PC-3 (cell line): Measurements from ENCODE around the gene FAM161A. TPM values are rescaled to one million over a fixed set of nuclear protein-coding genes. Genes with fewer than 3 reads are reported as not detected.

Source experiments
- ATAC-seq: fragments of 200-7000 bp; cut with Tn5 transposase; 2 replicates; pipeline ENCODE4 v1.9.1; 2020; ENCODE audit warnings: mild to moderate bottlenecking, moderate library complexity
- BruUV-seq: library from RNA; stranded (reverse); fragments of 400-500 nt; replicated peaks from 2 replicates; lab custom pipeline; 2021; lab: Mats Ljungman, UMichigan
- CTCF ChIA-PET: fragments of 300-600 bp; sonication (Branson Sonifier 250); formaldehyde crosslinking; loops from one replicate; lab custom pipeline; 2022; ENCODE audit warnings: antibody characterized with exemption; lab: Charles Lee
- POLR2A ChIA-PET: fragments of 300-600 bp; sonication (Branson Sonifier 250); formaldehyde crosslinking; loops from one replicate; lab custom pipeline; 2022; ENCODE audit warnings: antibody characterized with exemption; ENCODE audit not compliant: unreplicated experiment; lab: Charles Lee
- DNase-seq: peaks from one replicate; pipeline ENCODE4 v3.0.0-alpha.2; 2015
- H2AFZ ChIP-seq: fragments of 300-600 bp; sonication (generic); 2 replicates; pipeline ENCODE4 v1.6.0; 2016; ENCODE audit warnings: antibody characterized with exemption, low read length
- H3F3A ChIP-seq: fragments of 300-600 bp; sonication (generic); one replicate; pipeline ENCODE4 v1.6.0; 2017; ENCODE audit warnings: antibody characterized with exemption, low read length, control low read depth, mild to moderate bottlenecking; ENCODE audit not compliant: unreplicated experiment
- H3K27ac ChIP-seq: fragments of 300-600 bp; sonication (generic); 2 replicates; pipeline ENCODE4 v1.5.1; 2016; ENCODE audit warnings: mild to moderate bottlenecking, low read length
- H3K27me3 ChIP-seq: fragments of 300-600 bp; sonication (generic); 2 replicates; pipeline ENCODE4 v1.6.1; 2016; ENCODE audit warnings: low read length, mixed read lengths
- H3K36me3 ChIP-seq: fragments of 300-600 bp; sonication (generic); 2 replicates; pipeline ENCODE4 v1.6.1; 2016; ENCODE audit warnings: low read depth, mixed run types, low read length, mixed read lengths
- H3K4me1 ChIP-seq: fragments of 300-600 bp; sonication (generic); 2 replicates; pipeline ENCODE4 v1.5.1; 2016; ENCODE audit warnings: low read length; ENCODE audit not compliant: insufficient read depth
- H3K4me2 ChIP-seq: fragments of 300-600 bp; sonication (generic); 2 replicates; pipeline ENCODE4 v1.6.0; 2016; ENCODE audit warnings: low read length
- H3K4me3 ChIP-seq: fragments of 300-600 bp; sonication (generic); 2 replicates; pipeline ENCODE4 v1.5.1; 2016; ENCODE audit warnings: mild to moderate bottlenecking, low read length, mixed read lengths
- H3K79me2 ChIP-seq: fragments of 300-600 bp; sonication (generic); 2 replicates; pipeline ENCODE4 v1.6.1; 2017; ENCODE audit warnings: low read length, mixed read lengths
- H3K9ac ChIP-seq: fragments of 300-600 bp; sonication (generic); 2 replicates; pipeline ENCODE4 v1.6.0; 2016; ENCODE audit warnings: mild to moderate bottlenecking, low read length
- H3K9me2 ChIP-seq: fragments of 300-600 bp; sonication (generic); replicated peaks from 2 replicates; pipeline ENCODE4 v1.6.1; 2016; ENCODE audit warnings: mixed run types, low read length, mixed read lengths
- H3K9me3 ChIP-seq: fragments of 300-600 bp; sonication (generic); 2 replicates; pipeline ENCODE4 v1.6.1; 2016; ENCODE audit warnings: low read length, mixed read lengths
- H4K20me1 ChIP-seq: fragments of 300-600 bp; sonication (generic); 2 replicates; pipeline ENCODE4 v1.6.1; 2016; ENCODE audit warnings: low read length, mixed read lengths
- EZH2 ChIP-seq: fragments of 300-600 bp; sonication (generic); IDR thresholded peaks from one replicate; pipeline ENCODE4 v1.6.1; 2017; ENCODE audit warnings: antibody characterized with exemption, mild to moderate bottlenecking, low read length; ENCODE audit not compliant: unreplicated experiment
- EZH2phosphoT487 ChIP-seq: fragments of 300-600 bp; sonication (generic); IDR thresholded peaks from 2 replicates; pipeline ENCODE4 v1.6.1; 2018; ENCODE audit warnings: mild to moderate bottlenecking, antibody characterized with exemption, low read length, borderline replicate concordance
- intact Hi-C: fragments of 100-400 bp; cut with micrococcal nuclease; formaldehyde crosslinking; loops from 2 replicates; pipeline ENCODE4 v1.9.0; 2023
- total RNA-seq: library from RNA; depleted of rRNA; stranded (reverse); fragments of >200 nt; gene quantifications from 2 replicates; pipeline ENCODE4 v1.2.3, GENCODE V29; 2014
- TF ChIP-seq, protein P1 (sequence below): fragments of 300-600 bp; sonication (generic); conservative IDR thresholded peaks from 2 replicates; pipeline ENCODE4 v1.5.1; 2017; ENCODE audit warnings: antibody characterized with exemption, low read depth, mild to moderate bottlenecking, low read length

FAM161A gene
- total RNA-seq, 1 experiment from 2014 or later: 3.2 TPM

DNA sequence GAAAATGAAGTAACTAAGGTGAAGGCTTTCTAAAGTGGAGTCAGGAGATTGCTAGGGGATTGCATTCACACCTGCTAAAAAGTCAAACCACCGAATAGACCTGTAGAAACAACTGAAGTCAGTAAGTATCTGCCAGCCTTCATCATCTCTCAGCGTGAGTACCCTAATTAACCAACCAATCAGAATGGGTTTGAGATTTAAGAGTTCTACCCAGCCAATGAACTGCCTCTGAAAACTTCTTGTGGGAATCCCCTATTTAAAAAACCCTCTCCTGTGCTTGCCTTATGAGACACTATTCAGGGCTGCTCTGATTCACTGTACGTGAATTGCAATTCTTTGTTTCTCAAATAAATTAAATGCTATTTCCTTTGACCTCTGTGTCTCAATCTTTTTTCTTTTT is 3.4 kb upstream of the FAM161A start:
- no peak overlapping the region for H3K9ac ChIP-seq
- H3K27ac ChIP-seq: no peak overlapping the region
- no peaks in the 10 kb centered on the region for H4K20me1 ChIP-seq
- H3K4me2 ChIP-seq: no peak overlapping the region
- H2AFZ ChIP-seq: no peak overlapping the region
- H3K36me3 ChIP-seq: no peaks in the 10 kb centered on the region
- no peaks in the 10 kb centered on the region for H3K9me2 ChIP-seq
- POLR2A ChIA-PET: no interaction called here
- no peak for ATAC-seq
- DNase-seq: no peak
- H3K4me3 ChIP-seq: no peak overlapping the region
- peaks cover 5% of the 10 kb centered on the region; the same call in 1 of the 2 replicates for H3K4me1 ChIP-seq
- no peaks in the 10 kb centered on the region for H3K27me3 ChIP-seq
- no peaks in the 10 kb centered on the region for H3F3A ChIP-seq
- H3K79me2 ChIP-seq: no peaks in the 10 kb centered on the region
- intact Hi-C loops: loop anchor here (10.0 kb wide), 2 partner anchors 162 to 322 kb away; partner anchors contain the start of gene XPO1
- TF ChIP-seq EZH2: no peak
- TF ChIP-seq EZH2phosphoT487: no peak
- TF ChIP-seq, protein P1, sequence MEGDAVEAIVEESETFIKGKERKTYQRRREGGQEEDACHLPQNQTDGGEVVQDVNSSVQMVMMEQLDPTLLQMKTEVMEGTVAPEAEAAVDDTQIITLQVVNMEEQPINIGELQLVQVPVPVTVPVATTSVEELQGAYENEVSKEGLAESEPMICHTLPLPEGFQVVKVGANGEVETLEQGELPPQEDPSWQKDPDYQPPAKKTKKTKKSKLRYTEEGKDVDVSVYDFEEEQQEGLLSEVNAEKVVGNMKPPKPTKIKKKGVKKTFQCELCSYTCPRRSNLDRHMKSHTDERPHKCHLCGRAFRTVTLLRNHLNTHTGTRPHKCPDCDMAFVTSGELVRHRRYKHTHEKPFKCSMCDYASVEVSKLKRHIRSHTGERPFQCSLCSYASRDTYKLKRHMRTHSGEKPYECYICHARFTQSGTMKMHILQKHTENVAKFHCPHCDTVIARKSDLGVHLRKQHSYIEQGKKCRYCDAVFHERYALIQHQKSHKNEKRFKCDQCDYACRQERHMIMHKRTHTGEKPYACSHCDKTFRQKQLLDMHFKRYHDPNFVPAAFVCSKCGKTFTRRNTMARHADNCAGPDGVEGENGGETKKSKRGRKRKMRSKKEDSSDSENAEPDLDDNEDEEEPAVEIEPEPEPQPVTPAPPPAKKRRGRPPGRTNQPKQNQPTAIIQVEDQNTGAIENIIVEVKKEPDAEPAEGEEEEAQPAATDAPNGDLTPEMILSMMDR: no peak
- CTCF ChIA-PET: no interaction called here
- no peaks in the 10 kb centered on the region for H3K9me3 ChIP-seq
- BruUV-seq: no TSS peak

DNA sequence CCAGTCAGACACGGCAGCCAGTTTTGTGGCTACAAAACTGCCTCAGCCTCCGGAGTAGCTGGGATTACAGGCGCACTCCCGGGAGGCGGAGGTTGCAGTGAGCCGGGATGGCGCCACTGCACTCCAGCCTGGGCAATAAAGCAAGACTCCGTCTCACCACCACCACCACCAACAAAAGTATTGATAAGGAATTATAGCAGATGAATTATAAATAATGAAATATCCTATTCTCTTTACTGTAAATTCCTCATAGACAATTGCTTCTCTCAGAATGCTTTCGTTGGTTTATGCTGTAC is 1.4 kb upstream of the FAM161A start:
- ATAC-seq: peak; percentile 11
- intact Hi-C loops: loop anchor here (2.0 to 10.0 kb wide), 4 partner anchors 32 to 320 kb away; partner anchors contain the start of gene XPO1
- CTCF ChIA-PET: no interaction called here

More for the DNA sequence above, 1.4 kb upstream of the FAM161A start:
- H3K4me1 ChIP-seq: peaks cover 5% of the 10 kb centered on the region; the same call in 1 of the 2 replicates
- no peaks in the 10 kb centered on the region for H3K9me3 ChIP-seq
- H3K4me2 ChIP-seq: peak overlapping the region; percentile 94
- H4K20me1 ChIP-seq: no peaks in the 10 kb centered on the region
- peak overlapping the region; percentile 64 for H3K9ac ChIP-seq
- peak overlapping the region; percentile 97 for H2AFZ ChIP-seq
- H3K4me3 ChIP-seq: peak overlapping the region; percentile 84
- BruUV-seq: no TSS peak
- DNase-seq: no peak
- POLR2A ChIA-PET: interaction anchor here (0.6 kb wide), 1 partner anchor 325 kb away, joined by 3 read pairs; no protein-coding TSS in a partner anchor
- H3F3A ChIP-seq: no peaks in the 10 kb centered on the region
- H3K36me3 ChIP-seq: no peaks in the 10 kb centered on the region
- TF ChIP-seq EZH2 (no peak), EZH2phosphoT487 (no peak)
- TF ChIP-seq, protein P1: no peak; the same call in 1 of the 2 replicates
- no peaks in the 10 kb centered on the region for H3K9me2 ChIP-seq
- H3K27ac ChIP-seq: peak overlapping the region; percentile 50
- H3K79me2 ChIP-seq: no peaks in the 10 kb centered on the region
- no peaks in the 10 kb centered on the region for H3K27me3 ChIP-seq
